Measurements from ENCODE around the gene ZNF135. TPM values are rescaled to one million over a fixed set of nuclear protein-coding genes. Genes with fewer than 3 reads are reported as not detected.

Gene ZNF135
- total RNA-seq, 4 donors from 2014 or later = 1.1 to 6.2 (median 3.4) TPM

GRCh38 chr19:58118979-58119733, 60.1 kb downstream of the ZNF135 start:
- no peak for TF ChIP-seq CTCF (IDR thresholded peaks at IDR 0.05; ENCODE audit: low read depth)

Other genes starting within 250 kb of the ZNF135 start
- 10 to 100 TPM in 1 of 4 donors, 1 to 10 TPM in 3; 3.9 to 10.4 (median 5.4) TPM for gene ZNF552, start 244.4 kb upstream of the ZNF135 start, total RNA-seq
- gene ZNF587B, start 229.0 kb upstream of the ZNF135 start, total RNA-seq = 10 to 100 TPM; 10.0 to 17.5 (median 12.3) TPM
- gene ZNF587, start 209.4 kb upstream of the ZNF135 start, total RNA-seq = 10 to 100 TPM; 14.5 to 30.5 (median 19.9) TPM
- gene ZNF814, start 170.2 kb upstream of the ZNF135 start, total RNA-seq = 1 to 10 TPM; 6.8 to 9.0 (median 8.7) TPM
- gene ZNF417, start 142.7 kb upstream of the ZNF135 start, total RNA-seq = 10 to 100 TPM; 13.9 to 19.2 (median 15.0) TPM
- gene ZNF418, start 123.9 kb upstream of the ZNF135 start, total RNA-seq = 1 to 10 TPM; 2.5 to 5.1 (median 4.3) TPM
- gene ZNF256, start 111.6 kb upstream of the ZNF135 start, total RNA-seq = 1 to 10 TPM; 3.1 to 7.0 (median 4.9) TPM
- under 1 TPM in 1 of 4 donors, not detected in 3; 0.68 TPM for gene C19orf18, start 84.7 kb upstream of the ZNF135 start, total RNA-seq
- gene ZNF606, start 56.5 kb upstream of the ZNF135 start, total RNA-seq = 10 to 100 TPM; 10.0 to 41.6 (median 13.9) TPM
- gene ZSCAN1, start 25.3 kb upstream of the ZNF135 start, total RNA-seq = not detected
- 10 to 100 TPM; 16.6 to 34.1 (median 23.3) TPM for gene ZSCAN18, start 38.9 kb downstream of the ZNF135 start, total RNA-seq
- gene ZNF329, start 91.5 kb downstream of the ZNF135 start, total RNA-seq = 1 to 10 TPM; 7.5 to 8.3 (median 7.9) TPM
- gene ZNF274, start 123.8 kb downstream of the ZNF135 start, total RNA-seq = 10 to 100 TPM; 17.0 to 25.5 (median 20.3) TPM
- gene ZNF544, start 169.6 kb downstream of the ZNF135 start, total RNA-seq = 10 to 100 TPM in 3 of 4 donors, 1 to 10 TPM in 1; 8.7 to 19.6 (median 13.9) TPM
- 1 to 10 TPM; 4.6 to 7.9 (median 4.9) TPM for gene ZNF8, start 219.7 kb downstream of the ZNF135 start, total RNA-seq
- 10 to 100 TPM; 39.2 to 42.2 (median 40.5) TPM for gene ERVK3-1, start 246.1 kb downstream of the ZNF135 start, total RNA-seq